Right ventricle myocardium inferior (tissue), 1 donor: ENCODE measurements around the gene TMEM108. TPM values are rescaled to one million over a fixed set of nuclear protein-coding genes. Genes with fewer than 3 reads are reported as not detected.
"Not testable (repeated sequence)": the region's sequence is repeated elsewhere in the genome, so short reads cannot be mapped to it uniquely, and the experiment has no call there.

Experiments used
- ATAC-seq: fragments of 200-7000 bp; cut with Tn5 transposase; one replicate; pipeline ENCODE4 v1.9.1; 2020; ENCODE audit warnings: mild to moderate bottlenecking, moderate library complexity
- DNase-seq: peaks from one replicate; pipeline ENCODE4 v3.0.0; 2021; ENCODE audit errors: missing footprints
- intact Hi-C: fragments of 100-400 bp; cut with DNase I; formaldehyde crosslinking; loops from one replicate; pipeline ENCODE4 v1.11.0; 2022
- long read RNA-seq: library from polyadenylated mRNA; unstranded; transcript quantifications from one replicate; pipeline ENCODE4 v2.0.0, GENCODE V29; 2021
- total RNA-seq: library from RNA; stranded (reverse); fragmentation: NEBNext Ultra II Directional; extraction: Animal tissue kit (Norgen Biotek cat#: 25700); gene quantifications from one replicate; pipeline ENCODE4 v1.2.1, GENCODE V29; 2021
- donor health status: DM: no; HTN: yes; CAD: no; lungs with severe emphysema.

The TMEM108 gene
- 2.2 TPM for total RNA-seq
- long read RNA-seq, partial matches to known transcripts: 0 of 1 reads
- long read RNA-seq, other reads (novel, unspliced or antisense): 0 of 1 reads

GRCh38 chr3:133038089-133038730, at the start of gene TMEM108:
Gene TMEM108 (plus strand): TSS chr3:133038391.
- peak; percentile 88 for DNase-seq
- ATAC-seq: peak; percentile 86
- intact Hi-C loops: no loop called here

GRCh38 chr3:132995971-132996370, 42.2 kb upstream of the TMEM108 start:
- intact Hi-C loops: no loop called here
- no peak for ATAC-seq

GRCh38 chr3:132997404-132998185, 40.6 kb upstream of the TMEM108 start:
- no peak for ATAC-seq
- intact Hi-C loops: no loop called here
- no peak for DNase-seq

More at GRCh38 chr3:132995971-132996370, 42.2 kb upstream of the TMEM108 start:
- DNase-seq: no peak

GRCh38 chr3:133005032-133005431, 33.2 kb upstream of the TMEM108 start:
- DNase-seq, intact Hi-C loops, ATAC-seq: not testable (repeated sequence)

- DNase-seq (no peak), ATAC-seq (no peak)
- intact Hi-C loops: no loop called here
These were observed 30.6 kb upstream of the TMEM108 start for GRCh38 chr3:133007601-133008000.

- intact Hi-C loops: no loop called here
- ATAC-seq (no peak), DNase-seq (no peak)
These were observed 23.9 kb upstream of the TMEM108 start for GRCh38 chr3:133014325-133014724.

GRCh38 chr3:133015573-133015972, 22.6 kb upstream of the TMEM108 start:
- ATAC-seq, DNase-seq, intact Hi-C loops: not testable (repeated sequence)

GRCh38 chr3:133016838-133017309, 21.3 kb upstream of the TMEM108 start:
- ATAC-seq (no peak), DNase-seq (no peak)
- intact Hi-C loops: no loop called here

- no peak for ATAC-seq
- intact Hi-C loops: no loop called here
These were observed 19.3 kb upstream of the TMEM108 start for GRCh38 chr3:133018921-133019320.

GRCh38 chr3:133021206-133021605, 17.0 kb upstream of the TMEM108 start:
- intact Hi-C loops: no loop called here
- DNase-seq (no peak), ATAC-seq (no peak)

More at GRCh38 chr3:133018921-133019320, 19.3 kb upstream of the TMEM108 start:
- no peak for DNase-seq

GRCh38 chr3:133023362-133023761, 14.8 kb upstream of the TMEM108 start:
- DNase-seq (no peak), ATAC-seq (no peak)
- intact Hi-C loops: no loop called here

GRCh38 chr3:133025546-133025945, 12.6 kb upstream of the TMEM108 start:
- no peak for DNase-seq
- intact Hi-C loops: no loop called here
- no peak for ATAC-seq

- intact Hi-C loops: no loop called here
- ATAC-seq: no peak
- DNase-seq: no peak
These were observed 5.9 kb upstream of the TMEM108 start for GRCh38 chr3:133032301-133032700.

GRCh38 chr3:133037436-133037835, 755 bp upstream of the TMEM108 start:
- intact Hi-C loops: no loop called here
- DNase-seq: no peak
- no peak for ATAC-seq

- ATAC-seq: peak; percentile 40
- intact Hi-C loops: no loop called here
- peak; percentile 53 for DNase-seq
These were observed 662 bp downstream of the TMEM108 start for GRCh38 chr3:133038731-133039375.

GRCh38 chr3:133040696-133041523, 2.7 kb downstream of the TMEM108 start:
- peak; percentile 90 for ATAC-seq
- intact Hi-C loops: loop anchor here (2.0 to 5.0 kb wide), 4 partner anchors 314 to 382 kb away; no protein-coding TSS in a partner anchor
- peak; percentile 53 for DNase-seq

GRCh38 chr3:133041524-133041829, 3.3 kb downstream of the TMEM108 start:
- DNase-seq: no peak
- intact Hi-C loops: loop anchor here (2.0 to 5.0 kb wide), 4 partner anchors 314 to 381 kb away; no protein-coding TSS in a partner anchor
- ATAC-seq: no peak

- intact Hi-C loops: loop anchor here (5.0 kb wide), 1 partner anchor 315 kb away; no protein-coding TSS in a partner anchor
- ATAC-seq (no peak), DNase-seq (no peak)
These were observed 4.6 kb downstream of the TMEM108 start for GRCh38 chr3:133042778-133043177.
